HG03469 (cell line): ENCODE measurements around the gene POTEM.
"Not testable (repeated sequence)": the region's sequence is repeated elsewhere in the genome, so short reads cannot be mapped to it uniquely, and the experiment has no call there.

Experiments used
- ATAC-seq: cut with Tn5 transposase; IDR thresholded peaks from one replicate; pipeline ENCODE4 v1.9.1; 2021; ENCODE audit warnings: mild to moderate bottlenecking, moderate library complexity, moderate number of reproducible peaks; ENCODE audit not compliant: unreplicated experiment

POTEM gene

DNA sequence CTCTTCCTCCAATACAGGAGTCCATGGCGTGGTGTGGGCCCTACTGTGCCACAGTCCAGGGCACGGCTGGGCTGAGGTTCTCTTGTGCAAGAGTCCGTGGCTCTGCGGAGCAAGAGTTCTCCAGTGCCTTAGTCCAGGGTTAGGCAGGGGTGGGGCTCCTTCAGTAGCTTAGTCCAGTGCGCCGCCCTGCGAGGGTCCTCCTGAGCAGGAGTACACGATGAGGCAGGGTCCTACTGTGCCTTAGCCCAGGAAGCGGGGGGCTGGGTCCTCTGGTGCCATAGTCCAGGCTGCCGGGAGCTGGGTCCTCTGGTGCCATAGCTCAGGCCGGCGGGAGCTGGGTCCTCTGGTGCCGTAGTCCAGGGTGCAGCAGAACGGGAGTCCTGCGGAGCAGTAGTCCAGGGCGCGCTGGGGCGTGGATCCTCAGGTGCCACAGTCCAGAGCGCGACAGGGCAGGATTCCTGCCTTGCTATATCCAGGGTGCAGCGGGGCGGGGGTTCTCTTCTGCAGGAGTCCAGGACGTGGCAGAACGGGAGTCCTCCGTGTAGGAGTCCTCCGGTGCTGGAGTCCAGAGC lies 69.7 kb downstream of the POTEM start:
- ATAC-seq: not testable (repeated sequence)

DNA sequence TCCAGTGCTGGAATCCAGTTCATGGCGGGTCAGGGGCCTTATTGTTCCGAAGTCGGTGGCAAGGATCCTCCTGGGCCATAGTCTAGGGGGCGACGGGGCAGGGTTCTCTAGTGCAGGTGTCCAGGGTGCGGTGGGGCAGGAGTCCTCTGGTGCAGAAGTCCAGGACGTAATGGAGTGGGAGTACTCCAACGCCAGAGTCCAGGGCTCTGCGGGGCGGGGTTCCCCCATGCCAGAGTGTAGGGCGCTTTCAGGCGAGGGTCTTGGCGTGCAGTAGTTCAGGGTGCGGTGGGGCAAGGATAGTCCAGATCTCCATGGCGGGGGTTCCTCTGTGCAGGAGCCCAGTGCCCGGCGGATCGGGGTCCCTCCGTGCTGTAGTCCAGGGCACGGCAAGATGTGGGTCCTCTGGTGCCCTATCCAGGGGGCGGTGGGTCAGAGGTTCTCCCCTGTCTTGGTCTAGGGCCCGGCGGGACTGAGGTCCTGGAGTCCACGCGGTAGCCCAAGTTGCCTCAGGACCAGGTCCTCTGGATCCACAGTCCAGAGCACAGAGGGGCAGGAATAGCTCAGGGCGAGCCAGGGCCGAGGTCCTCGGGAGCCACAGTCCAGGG lies 70.9 kb downstream of the POTEM start:
- ATAC-seq: not testable (repeated sequence)

- not testable (repeated sequence) for ATAC-seq
Observed at GRCh38 chr14:19038785-19039184, 71.6 kb downstream of the POTEM start.

GRCh38 chr14:19043384-19043783 lies 76.2 kb downstream of the POTEM start:
- not testable (repeated sequence) for ATAC-seq
